OCI-LY1 (cell line): ENCODE results near the gene PRR5.

Experiments
- CTCF ChIP-seq: fragments of 200-600 bp; sonication (generic), shearing (Covaris generic); IDR thresholded peaks from 2 replicates; pipeline ENCODE4 v1.5.1; 2017; ENCODE audit warnings: mild to moderate bottlenecking, antibody characterized with exemption, low read length, moderate library complexity, mixed read lengths
- EZH2 ChIP-seq: fragments of 200-600 bp; sonication (generic), shearing (Covaris generic); IDR thresholded peaks from 2 replicates; pipeline ENCODE4 v1.8.0; 2017; ENCODE audit warnings: borderline replicate concordance, mixed run types, mild to moderate bottlenecking, antibody characterized with exemption, low read length, moderate library complexity, mixed read lengths

- no peak for TF ChIP-seq CTCF
- TF ChIP-seq EZH2 = no peak
These were observed 81.6 kb downstream of the PRR5 start for GRCh38 chr22:44783581-44783980.
